Fibroblast of lung (primary cell): ENCODE data around the gene SLC39A2. TPM values are rescaled to one million over a fixed set of nuclear protein-coding genes. Genes with fewer than 3 reads are reported as not detected.

Experiments used
- DNase-seq, 2 donors: peaks; one replicate each; pipeline versions ENCODE4 v3.0.0 to v3.0.0-alpha.2; 2010; ENCODE audit warnings: low read depth in 2 of 2
- H2AFZ ChIP-seq: 2 replicates; pipeline ENCODE4 v1.5.1; 2012; ENCODE audit warnings: low read length, control low read depth, inconsistent platforms
- H3K27ac ChIP-seq: 2 replicates; pipeline ENCODE4 v1.5.1; 2011; ENCODE audit warnings: low read length, control low read depth; ENCODE audit not compliant: insufficient read depth
- H3K27me3 ChIP-seq: 2 replicates; pipeline ENCODE4 v1.5.1; 2011; ENCODE audit warnings: mild to moderate bottlenecking, low read length; ENCODE audit not compliant: control insufficient read depth, insufficient read depth
- H3K36me3 ChIP-seq: 2 replicates; pipeline ENCODE4 v1.5.1; 2011; ENCODE audit warnings: low read length; ENCODE audit not compliant: control insufficient read depth, insufficient read depth
- H3K4me1 ChIP-seq: 2 replicates; pipeline ENCODE4 v1.5.1; 2011; ENCODE audit warnings: low read length; ENCODE audit not compliant: control insufficient read depth, insufficient read depth; ENCODE audit errors: extremely low read depth
- H3K4me2 ChIP-seq: 2 replicates; pipeline ENCODE4 v1.5.1; 2011; ENCODE audit warnings: low read length, control low read depth; ENCODE audit not compliant: insufficient read depth; ENCODE audit errors: extremely low read depth
- H3K4me3 ChIP-seq, 4 experiments: fragments of 200-600 bp in 1 of 4; sonication (generic) in 1 of 4; replicated peaks in 1 of 4; 2 replicates each; pipeline ENCODE4 v1.5.1; 2011 to 2016; ENCODE audit warnings: low read length in 4 of 4, low read depth in 3 of 4, mild to moderate bottlenecking in 3 of 4, control low read depth in 2 of 4, inconsistent platforms in 1 of 4, mixed read lengths in 1 of 4; ENCODE audit not compliant: insufficient read depth in 1 of 4; ENCODE audit errors: control extremely low read depth in 1 of 4
- H3K79me2 ChIP-seq: 2 replicates; pipeline ENCODE4 v1.5.1; 2012; ENCODE audit warnings: mild to moderate bottlenecking, low read length, inconsistent platforms; ENCODE audit not compliant: control insufficient read depth, insufficient read depth
- H3K9ac ChIP-seq: 2 replicates; pipeline ENCODE4 v1.5.1; 2011; ENCODE audit warnings: mild to moderate bottlenecking, low read length, control low read depth; ENCODE audit not compliant: insufficient read depth
- H3K9me3 ChIP-seq: 2 replicates; pipeline ENCODE4 v1.5.1; 2012; ENCODE audit warnings: low read depth, low read length; ENCODE audit not compliant: control insufficient read depth, insufficient read depth
- H4K20me1 ChIP-seq: 2 replicates; pipeline ENCODE4 v1.5.1; 2011; ENCODE audit warnings: low read length; ENCODE audit not compliant: control insufficient read depth, insufficient read depth; ENCODE audit errors: extremely low read depth
- CTCF ChIP-seq, 2 donors: IDR thresholded peaks in 1 of 2; conservative IDR thresholded peaks in 1 of 2; 1 replicate in 1 of 2; 2 replicates in 1 of 2; pipeline ENCODE4 v1.5.1; 2011 to 2012; ENCODE audit warnings: low read length in 2 of 2, control low read depth in 1 of 2, inconsistent platforms in 1 of 2, low read depth in 1 of 2, mild to moderate bottlenecking in 1 of 2
- EZH2 ChIP-seq: IDR thresholded peaks from 2 replicates; pipeline ENCODE4 v1.5.1; 2012; ENCODE audit warnings: low read length, control low read depth, mild to moderate bottlenecking; ENCODE audit errors: missing control alignments
- polyA plus RNA-seq, 2 donors: library from polyadenylated mRNA; depleted of rRNA in 1 of 2; stranded (reverse) in 1 of 2; unstranded in 1 of 2; fragments of >200 nt; gene quantifications; 2 replicates each; pipeline ENCODE4 v1.2.1, GENCODE V29; 2011 to 2012; ENCODE audit warnings: missing spikeins in 1 of 2
- total RNA-seq: library from RNA; depleted of rRNA; stranded (reverse); fragments of >200 nt; gene quantifications from 2 replicates; pipeline ENCODE4 v1.2.1, GENCODE V29; 2014

SLC39A2 gene
- total and polyA plus RNA-seq, 2 donors (not counting 1 experiment from before 2014, with no cell fraction given), result 0.17 TPM; not detected in 1

- no peaks in the 10 kb centered on the region for H3K9me3 ChIP-seq
- H3K27me3 ChIP-seq, result peaks cover 32% of the 10 kb centered on the region
- TF ChIP-seq CTCF (conservative IDR thresholded peaks at IDR 0.05 in 1 of 2, IDR thresholded peaks at IDR 0.05 in 1 of 2; ENCODE audit: low read depth in 1 of 2, low read length in 2 of 2), result no peak
- no peak for TF ChIP-seq EZH2
- H3K4me1 ChIP-seq, result no peaks in the 10 kb centered on the region
- H3K79me2 ChIP-seq, result no peaks in the 10 kb centered on the region
- no peak overlapping the region for H2AFZ ChIP-seq
- H3K4me3 ChIP-seq, result no peak overlapping the region
- DNase-seq, result no peak
- no peak overlapping the region for H3K4me2 ChIP-seq
- no peak overlapping the region for H3K27ac ChIP-seq
- no peaks in the 10 kb centered on the region for H4K20me1 ChIP-seq
- H3K9ac ChIP-seq, result no peak overlapping the region
- H3K36me3 ChIP-seq, result no peaks in the 10 kb centered on the region
These were observed 19.7 kb downstream of the SLC39A2 start for GRCh38 chr14:21018781-21019180.

- TF ChIP-seq CTCF (conservative IDR thresholded peaks at IDR 0.05 in 1 of 2, IDR thresholded peaks at IDR 0.05 in 1 of 2; ENCODE audit: low read depth in 1 of 2, low read length in 2 of 2) (no peak), EZH2 (no peak)
- peak in 1 of 2 donors; percentile 18 for DNase-seq
- H3K79me2 ChIP-seq, result no peaks in the 10 kb centered on the region
These were observed 20.3 kb downstream of the SLC39A2 start for GRCh38 chr14:21019366-21019765.

GRCh38 chr14:21020977-21021545, 22.0 kb downstream of the SLC39A2 start:
- Histone ChIP-seq H4K20me1 (no peaks in the 10 kb centered on the region), H3K9ac (no peak overlapping the region), H3K4me2 (no peak overlapping the region), H3K79me2 (no peaks in the 10 kb centered on the region), H3K27ac (no peak overlapping the region), H3K36me3 (no peaks in the 10 kb centered on the region), H3K4me3 (no peak overlapping the region), H3K27me3 (peaks cover 48% of the 10 kb centered on the region), H3K9me3 (no peaks in the 10 kb centered on the region), H3K4me1 (no peaks in the 10 kb centered on the region), H2AFZ (no peak overlapping the region)
- TF ChIP-seq CTCF (conservative IDR thresholded peaks at IDR 0.05 in 1 of 2, IDR thresholded peaks at IDR 0.05 in 1 of 2; ENCODE audit: low read depth in 1 of 2, low read length in 2 of 2) (no peak), EZH2 (no peak)
- no peak for DNase-seq

More at GRCh38 chr14:21019366-21019765, 20.3 kb downstream of the SLC39A2 start:
- Histone ChIP-seq H3K9me3 (no peaks in the 10 kb centered on the region), H3K9ac (no peak overlapping the region), H3K4me1 (no peaks in the 10 kb centered on the region), H3K4me2 (no peak overlapping the region), H3K36me3 (no peaks in the 10 kb centered on the region), H2AFZ (no peak overlapping the region), H3K27me3 (peaks cover 38% of the 10 kb centered on the region), H3K27ac (no peak overlapping the region), H4K20me1 (no peaks in the 10 kb centered on the region), H3K4me3 (no peak overlapping the region)
